GM21717 (cell line): ENCODE results near the gene EIPR1.
"Not testable (repeated sequence)": the region's sequence is repeated elsewhere in the genome, so short reads cannot be mapped to it uniquely, and the experiment has no call there.

ENCODE experiments used
- ATAC-seq: cut with Tn5 transposase; IDR thresholded peaks from one replicate; pipeline ENCODE4 v1.9.1; 2021; ENCODE audit warnings: mild to moderate bottlenecking, moderate library complexity; ENCODE audit not compliant: unreplicated experiment

Gene EIPR1

DNA sequence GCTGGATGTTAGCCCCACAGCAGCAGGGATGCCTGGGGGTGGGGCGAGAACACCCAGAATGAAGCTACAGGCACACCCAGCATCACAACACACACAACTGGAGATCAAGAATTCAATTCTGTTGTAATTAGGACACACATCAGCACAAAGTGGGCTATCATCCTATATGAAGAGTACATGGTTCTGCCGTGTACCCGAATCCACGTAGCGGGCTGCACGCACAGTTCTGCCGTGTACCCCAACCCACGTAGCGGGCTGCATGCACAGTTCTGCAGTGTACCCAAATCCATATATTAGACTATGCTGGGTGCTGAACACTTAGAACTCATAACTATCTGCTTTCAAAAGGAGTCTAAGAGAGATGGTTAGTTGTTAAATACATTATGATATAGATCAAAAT lies 86.5 kb downstream of the EIPR1 start:
- no peak for ATAC-seq

DNA sequence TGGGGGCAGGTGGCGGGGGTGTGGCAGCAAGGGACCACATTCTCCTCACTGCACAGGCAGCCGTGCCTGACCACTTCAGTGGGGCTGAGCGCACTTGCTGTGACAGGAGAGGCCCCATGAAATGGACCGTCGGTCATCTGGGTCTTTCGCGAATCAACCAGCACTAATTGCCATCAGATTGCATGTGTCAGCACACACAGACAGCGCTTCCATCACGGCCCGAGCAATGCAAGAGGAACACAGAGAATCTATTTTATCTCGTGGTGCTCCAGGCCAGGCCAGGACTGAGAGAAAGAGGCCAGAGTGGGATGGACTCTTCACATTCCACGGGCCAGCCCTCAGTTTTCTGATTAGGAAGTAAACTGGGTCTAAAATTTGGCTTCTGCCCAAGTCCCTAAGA lies 87.0 kb downstream of the EIPR1 start:
- ATAC-seq: no peak

GRCh38 chr2:3289971-3290370 lies 87.6 kb downstream of the EIPR1 start:
- ATAC-seq: no peak

DNA sequence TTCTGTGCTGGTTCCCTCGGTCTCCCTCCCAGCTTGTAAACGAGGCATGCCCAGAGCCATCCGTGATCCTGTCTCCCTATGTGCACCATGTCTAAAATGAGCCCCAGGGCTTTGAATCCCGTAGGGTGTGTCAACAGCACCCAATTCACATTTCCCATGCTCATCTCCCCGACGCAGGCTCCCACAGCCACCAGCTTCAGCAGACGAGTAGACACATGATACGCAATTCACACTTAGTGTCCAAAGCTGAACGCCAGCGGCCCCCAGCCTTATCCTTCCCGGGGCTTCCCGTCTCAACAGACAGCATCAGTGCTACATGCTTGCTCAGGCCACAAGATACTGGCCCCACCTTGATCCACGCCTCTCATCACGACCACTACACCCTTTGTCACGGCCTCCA lies 88.1 kb downstream of the EIPR1 start:
- ATAC-seq: no peak

GRCh38 chr2:3289171-3289515 lies 88.5 kb downstream of the EIPR1 start:
- no peak for ATAC-seq

DNA sequence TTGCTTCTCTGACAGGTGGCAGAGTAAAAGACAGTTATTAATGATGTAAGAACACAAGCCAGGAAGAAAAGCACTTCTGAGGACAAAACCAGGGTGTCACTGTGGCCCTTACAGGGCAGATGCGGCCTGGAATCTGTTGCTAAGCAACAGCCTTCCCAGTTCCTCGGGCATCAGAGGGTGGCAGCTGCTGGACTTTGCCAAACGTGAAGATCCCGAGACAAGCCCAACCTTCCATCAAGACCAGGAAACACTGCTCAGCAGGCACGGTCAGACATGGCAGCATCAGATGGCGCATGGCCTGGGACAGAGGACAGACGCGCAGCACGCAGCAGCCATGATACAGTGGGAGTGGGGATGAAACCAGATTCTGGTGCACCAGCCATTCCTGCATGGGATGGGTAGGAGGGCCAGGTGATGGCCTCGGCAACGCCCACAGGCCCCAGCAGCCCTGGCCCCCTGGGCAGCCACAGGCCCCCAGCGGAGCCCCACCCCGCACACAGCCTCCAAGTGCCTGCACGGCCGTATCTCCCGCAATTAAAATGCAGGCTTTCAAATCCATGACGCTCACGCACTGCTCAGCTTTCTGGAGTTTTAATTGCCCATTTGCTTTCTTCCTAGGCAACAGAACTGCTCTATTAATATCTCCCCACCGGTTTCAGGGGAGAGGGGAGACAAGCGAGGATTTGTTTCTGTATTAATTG lies 89.0 kb downstream of the EIPR1 start:
- no peak for ATAC-seq

DNA sequence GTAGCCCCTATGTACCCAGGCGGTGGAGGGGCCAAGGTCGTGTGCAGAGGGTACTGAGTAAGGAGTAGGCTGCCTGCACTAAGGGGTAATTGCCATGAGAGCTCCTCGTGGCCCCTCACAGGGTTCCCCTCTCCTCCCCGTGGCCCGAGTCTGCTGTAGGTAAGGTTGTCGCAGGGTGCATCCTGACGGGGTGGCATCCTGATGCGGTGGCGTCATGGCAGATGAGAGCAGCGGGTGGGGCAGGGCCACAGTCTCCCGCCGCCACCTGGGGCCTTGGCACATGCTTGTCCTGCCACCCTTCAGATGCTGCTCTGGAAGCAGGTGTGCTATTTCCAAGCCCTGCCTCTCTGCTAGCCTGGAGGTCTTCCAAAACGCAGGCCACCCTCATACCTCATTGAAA lies 89.7 kb downstream of the EIPR1 start:
- no peak for ATAC-seq

DNA sequence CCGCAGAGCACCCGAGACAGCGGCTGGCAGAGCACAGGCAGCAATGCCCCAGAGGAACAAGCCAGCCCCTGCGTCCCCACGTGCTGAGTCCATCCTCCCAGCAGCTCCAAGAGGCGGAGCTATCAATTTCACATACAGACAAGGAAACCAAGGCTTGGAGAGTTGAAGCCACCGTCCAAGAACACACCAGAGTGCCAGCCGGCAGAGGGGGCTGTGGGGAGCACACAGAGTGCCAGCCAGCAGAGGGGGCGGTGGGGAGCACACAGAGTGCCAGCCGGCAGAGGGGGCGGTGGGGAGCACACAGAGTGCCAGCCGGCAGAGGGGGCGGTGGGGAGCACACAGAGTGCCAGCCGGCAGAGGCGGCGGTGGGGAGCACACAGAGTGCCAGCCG lies 91.0 kb downstream of the EIPR1 start:
- not testable (repeated sequence) for ATAC-seq

GRCh38 chr2:3285901-3286645 lies 91.5 kb downstream of the EIPR1 start:
- ATAC-seq: no peak

DNA sequence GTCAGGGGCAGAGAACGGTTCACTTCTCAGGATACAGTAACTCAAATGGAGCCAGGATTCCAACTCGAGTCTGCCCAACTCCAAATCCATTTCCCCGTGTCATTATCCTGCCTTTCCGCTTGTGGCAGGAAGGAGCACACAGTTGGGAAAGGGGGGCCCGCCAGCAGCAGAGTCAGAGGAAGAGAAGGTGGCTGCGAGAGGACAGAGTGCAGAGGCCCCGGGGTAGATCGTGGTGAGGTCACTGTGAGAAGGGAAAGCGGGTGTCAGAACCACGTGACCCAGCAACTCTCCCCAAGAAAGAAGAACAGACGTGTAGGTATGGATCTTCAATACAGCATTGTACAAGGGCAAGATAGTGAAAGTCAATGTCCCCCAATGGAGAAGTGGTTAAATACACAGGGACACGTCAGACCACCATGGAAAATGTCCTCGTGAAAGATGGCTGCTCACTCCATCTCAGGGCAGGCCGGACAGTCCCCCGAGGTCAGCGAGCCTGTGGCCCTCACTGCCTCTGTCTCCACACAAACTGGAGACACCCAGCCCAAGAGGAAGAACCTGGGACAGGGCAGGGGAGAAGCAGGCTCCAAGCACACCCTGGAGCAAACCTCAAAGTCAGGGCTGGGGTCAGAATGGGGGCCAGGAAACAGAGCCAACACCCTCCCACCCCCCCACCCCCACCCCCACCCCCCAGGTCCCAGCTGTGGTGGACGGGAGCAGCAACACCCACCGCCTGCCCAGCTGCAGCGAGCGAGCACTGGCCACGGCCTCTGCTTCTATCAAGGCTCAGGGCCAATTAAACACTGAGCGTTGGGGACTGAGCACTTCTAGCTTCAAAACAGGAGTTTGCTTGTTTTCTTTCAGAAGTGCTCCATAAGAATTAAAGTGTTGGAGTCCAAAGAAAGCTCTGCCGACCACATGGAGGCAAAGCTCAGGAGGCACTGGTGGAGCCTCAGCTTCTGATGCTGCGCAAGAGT lies 92.7 kb downstream of the EIPR1 start:
- no peak for ATAC-seq

- ATAC-seq: not testable (repeated sequence)
These were observed 93.6 kb downstream of the EIPR1 start for GRCh38 chr2:3283876-3284656.

DNA sequence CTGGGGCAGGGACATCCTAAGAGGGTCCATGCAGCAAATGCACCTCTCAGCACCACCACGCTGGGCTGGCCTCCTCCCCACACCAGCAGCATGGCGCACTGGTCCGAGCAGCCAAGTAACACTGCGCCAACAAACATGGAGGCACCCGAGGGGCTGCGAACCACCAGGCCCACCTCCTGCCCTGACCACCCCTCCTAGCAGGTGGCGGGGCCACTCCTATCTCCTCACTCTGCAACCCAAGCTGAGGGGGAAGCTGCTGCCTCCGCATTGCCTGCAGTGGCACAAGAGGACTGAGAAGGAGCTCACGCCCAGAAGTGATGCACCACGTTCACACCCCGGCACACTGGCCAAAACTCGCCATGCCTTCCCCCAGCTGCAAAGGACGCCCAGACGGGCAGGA lies 94.4 kb downstream of the EIPR1 start:
- ATAC-seq: no peak

DNA sequence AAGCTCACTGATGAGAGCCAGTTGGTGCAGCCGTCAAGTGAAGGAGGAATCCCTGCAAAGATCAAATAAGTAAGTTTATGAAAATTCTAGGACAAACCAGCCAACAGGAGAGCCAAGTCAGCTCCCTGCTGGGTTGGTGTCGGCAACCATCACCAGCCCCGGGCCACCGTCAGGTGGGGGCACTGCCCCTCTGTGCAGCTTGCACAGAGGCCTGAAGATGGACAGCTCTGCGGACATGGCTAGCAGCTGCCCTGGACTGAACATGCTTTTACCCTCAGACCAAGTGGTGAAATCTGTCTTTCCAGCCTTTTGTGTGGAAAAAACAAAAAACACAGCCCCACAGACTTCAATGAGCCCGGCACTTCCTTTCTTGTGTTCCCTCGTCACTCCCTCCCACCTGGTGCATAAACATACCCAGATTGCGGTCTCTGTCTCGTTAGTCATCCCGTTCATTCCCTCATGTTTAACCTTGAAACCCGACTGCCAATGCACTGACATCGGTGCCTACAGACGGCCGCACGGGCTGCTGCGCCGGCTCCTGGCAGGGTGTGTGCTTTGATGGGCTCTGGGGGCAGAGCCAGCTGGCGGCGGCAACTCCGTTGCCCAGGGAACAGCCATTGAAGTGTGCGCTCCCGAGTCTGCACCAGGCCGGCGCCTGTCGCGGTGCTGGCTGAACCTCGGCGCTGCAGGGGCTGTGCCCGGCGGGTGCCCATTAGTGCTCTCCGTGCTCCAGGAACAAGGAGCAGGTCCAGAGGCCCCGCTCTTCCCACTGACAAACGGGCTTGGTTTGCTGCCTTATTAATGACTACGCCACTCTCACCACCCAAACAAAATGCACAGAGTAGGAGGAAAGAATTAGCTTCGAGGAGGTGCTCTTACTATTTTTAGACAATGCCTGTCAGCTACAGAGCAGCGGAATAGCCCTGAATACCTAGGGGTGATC lies 95.3 kb downstream of the EIPR1 start:
- no peak for ATAC-seq

GRCh38 chr2:3280683-3281520 lies 96.7 kb downstream of the EIPR1 start:
- no peak for ATAC-seq

- no peak for ATAC-seq
These were observed 97.4 kb downstream of the EIPR1 start for GRCh38 chr2:3280197-3280596.

GRCh38 chr2:3279236-3279960 lies 98.2 kb downstream of the EIPR1 start:
- ATAC-seq: no peak

DNA sequence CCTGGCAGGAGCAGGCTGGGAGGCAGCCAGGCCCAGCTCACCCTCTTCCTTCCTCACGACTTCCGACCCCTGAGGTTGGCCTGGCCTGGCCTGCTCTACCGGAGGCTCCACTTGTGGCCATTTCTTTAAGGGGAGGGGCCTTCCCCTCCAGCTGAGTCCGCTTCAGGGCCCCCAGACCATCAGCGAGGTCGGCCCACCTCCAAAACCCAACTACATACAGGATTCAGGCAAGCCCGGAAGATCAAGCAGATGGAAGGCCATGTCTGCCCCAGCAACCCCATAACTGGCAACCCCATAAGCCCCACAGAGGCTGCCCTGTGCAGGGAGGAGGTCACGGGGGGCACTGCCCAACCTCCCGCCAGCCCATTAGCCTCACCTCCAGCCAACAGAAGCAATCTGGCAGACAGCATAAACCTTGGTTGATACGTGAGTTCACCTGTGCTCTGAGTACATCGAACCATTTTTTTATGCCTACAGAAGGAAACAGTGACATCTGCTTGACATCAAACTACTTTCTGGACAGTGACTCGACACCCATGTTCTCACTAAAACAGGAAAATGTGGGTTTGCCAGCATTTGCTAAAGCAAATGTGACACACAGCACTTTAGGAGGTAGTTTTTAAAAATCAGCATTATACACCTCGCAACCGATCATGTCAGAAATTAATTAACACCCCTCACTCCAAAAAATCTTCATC lies 98.9 kb downstream of the EIPR1 start:
- ATAC-seq: no peak
